HepG2 (cell line): Measurements from ENCODE around the gene CACNA1G. TPM values are rescaled to one million over a fixed set of nuclear protein-coding genes. Genes with fewer than 3 reads are reported as not detected.

ENCODE experiments used
- ATAC-seq: fragments of 200-7000 bp; cut with Tn5 transposase; 3 replicates; pipeline ENCODE4 v1.9.1; 2020; ENCODE audit warnings: mild to moderate bottlenecking, moderate library complexity
- BruUV-seq: library from RNA; stranded (reverse); fragments of 400-500 nt; replicated peaks from 2 replicates; lab custom pipeline; 2021; lab: Mats Ljungman, UMichigan
- CTCF ChIA-PET: fragments of 300-600 bp; formaldehyde crosslinking; extraction: SDS; loops from one replicate; lab custom pipeline; 2021; ENCODE audit warnings: low total read pairs, inconsistent platforms, low intra/inter-chr PET ratio; lab: Yijun Ruan, JAX
- POLR2A ChIA-PET: fragments of 350-600 bp; sonication (Branson Sonifier 250); formaldehyde crosslinking; loops from one replicate; lab custom pipeline; 2020; ENCODE audit warnings: antibody characterized with exemption, inconsistent platforms; lab: Yijun Ruan, JAX
- DNase-seq: peaks from one replicate; pipeline ENCODE4 v3.0.0-alpha.2; 2015; ENCODE audit warnings: low spot score
- FAIRE-seq: peaks from 3 replicates; lab custom pipeline; 2011; peaks lifted over from hg19 to GRCh38; lab: Jason Lieb, UNC
- H2AFZ ChIP-seq: one replicate; pipeline ENCODE4 v1.6.1; 2011; ENCODE audit warnings: low read length, inconsistent platforms
- H3K27ac ChIP-seq: fragments of 300-600 bp; 3 replicates; pipeline ENCODE4 v1.8.0; 2011; ENCODE audit warnings: mixed run types, mild to moderate bottlenecking, mixed read lengths, low read length, inconsistent platforms; ENCODE audit not compliant: insufficient read depth; ENCODE audit errors: extremely low read length
- H3K27me3 ChIP-seq, 2 experiments: fragments of 200-600 bp in 1 of 2; 2 replicates in 1 of 2; 3 replicates in 1 of 2; pipeline versions ENCODE4 v1.6.0 to v1.8.0; 2011; ENCODE audit warnings: low read length in 2 of 2, mild to moderate bottlenecking in 2 of 2, moderate library complexity in 2 of 2, inconsistent platforms in 1 of 2; ENCODE audit not compliant: insufficient read depth in 2 of 2, control insufficient read depth in 1 of 2
- H3K36me3 ChIP-seq, 2 experiments: fragments of 200-600 bp in 1 of 2; replicated peaks in 1 of 2; 2 replicates in 1 of 2; 3 replicates in 1 of 2; pipeline versions ENCODE4 v1.5.1 to v1.8.0; 2011; ENCODE audit warnings: low read length in 2 of 2, inconsistent platforms in 1 of 2; ENCODE audit not compliant: insufficient read depth in 2 of 2, control insufficient read depth in 1 of 2
- H3K4me1 ChIP-seq: 2 replicates; pipeline ENCODE4 v1.5.1; 2012; ENCODE audit warnings: low read length, inconsistent platforms; ENCODE audit not compliant: insufficient read depth
- H3K4me2 ChIP-seq: 2 replicates; pipeline ENCODE4 v1.6.0; 2011; ENCODE audit warnings: low read depth, low read length, inconsistent platforms
- H3K4me3 ChIP-seq, 3 experiments: fragments of 200-600 bp in 1 of 3; sonication (generic), shearing (Covaris generic) in 1 of 3; replicated peaks in 1 of 3; 2 replicates each; pipeline ENCODE4 v1.5.1; 2011 to 2016; ENCODE audit warnings: low read length in 3 of 3, inconsistent platforms in 2 of 3, low read depth in 2 of 3, mild to moderate bottlenecking in 2 of 3, control low read depth in 1 of 3, mixed read lengths in 1 of 3; ENCODE audit not compliant: insufficient read depth in 1 of 3
- H3K79me2 ChIP-seq: one replicate; pipeline ENCODE4 v1.6.1; 2011; ENCODE audit warnings: low read length, inconsistent platforms; ENCODE audit not compliant: insufficient read depth
- H3K9ac ChIP-seq: 2 replicates; pipeline ENCODE4 v1.6.0; 2011; ENCODE audit warnings: mild to moderate bottlenecking, low read depth, low read length, inconsistent platforms; ENCODE audit not compliant: insufficient read depth
- H3K9me3 ChIP-seq: 2 replicates; pipeline ENCODE4 v1.5.1; 2012; ENCODE audit warnings: mild to moderate bottlenecking, low read length
- H4K20me1 ChIP-seq: 2 replicates; pipeline ENCODE4 v1.6.0; 2011; ENCODE audit warnings: inconsistent platforms, mild to moderate bottlenecking, low read length, moderate library complexity; ENCODE audit not compliant: insufficient read depth
- ERF ChIP-seq: IDR thresholded peaks from 2 replicates; pipeline ENCODE4 v1.6.1; 2018; ENCODE audit warnings: missing biosample characterization, missing genetic modification reagents
- TMF1 ChIP-seq: sonication (generic); formaldehyde crosslinking; IDR thresholded peaks from 2 replicates; pipeline ENCODE4 v1.8.1; 2022; ENCODE audit warnings: low read depth, missing genetic modification reagents
- WGBS: methylation state at CpG from one replicate; pipeline ENCODE4 v1.1.6; 2017; ENCODE audit warnings: low lambda C conversion rate; 5-methylcytosine and 5-hydroxymethylcytosine counted together
- in situ Hi-C: cut with HindIII; loops from 2 replicates; pipeline ENCODE4 v1.10.0; 2017; ENCODE audit warnings: low pct_unique_long_range_greater_than_20kb; ENCODE audit not compliant: extremely low pct_ligation_motif_present
- intact Hi-C: fragments of 100-400 bp; cut with micrococcal nuclease; formaldehyde crosslinking; loops from one replicate; pipeline ENCODE4 v1.10.0; 2022; ENCODE audit not compliant: unreplicated experiment
- polyA plus RNA-seq, 8 experiments: library from polyadenylated mRNA; depleted of rRNA in 3 of 8; stranded (reverse) in 7 of 8; unstranded in 1 of 8; fragments of >200 nt; fragmentation: Illumina TruSeq in 4 of 8; extraction: Trizol in 4 of 8; gene quantifications; 2 replicates each; pipeline versions ENCODE4 v1.2.1 to v1.2.3, GENCODE V29; 2011 to 2016; ENCODE audit warnings: low read depth in 4 of 8, missing spikeins in 1 of 8, mixed read lengths in 1 of 8; ENCODE audit not compliant: insufficient read depth in 1 of 8
- total RNA-seq, 5 experiments: library from RNA; depleted of rRNA; stranded (reverse); fragments of >200 nt; fragmentation: Illumina TruSeq; extraction: Trizol; gene quantifications; 2 replicates each; pipeline ENCODE4 v1.2.3, GENCODE V29; 2016; ENCODE audit warnings: low read depth in 1 of 5

CACNA1G gene
- total and polyA plus RNA-seq, 2 of the 13 experiments (the other 11 are each of a cell fraction or from before 2014, with no cell fraction given), result 0.02 TPM; not detected in 1

DNA sequence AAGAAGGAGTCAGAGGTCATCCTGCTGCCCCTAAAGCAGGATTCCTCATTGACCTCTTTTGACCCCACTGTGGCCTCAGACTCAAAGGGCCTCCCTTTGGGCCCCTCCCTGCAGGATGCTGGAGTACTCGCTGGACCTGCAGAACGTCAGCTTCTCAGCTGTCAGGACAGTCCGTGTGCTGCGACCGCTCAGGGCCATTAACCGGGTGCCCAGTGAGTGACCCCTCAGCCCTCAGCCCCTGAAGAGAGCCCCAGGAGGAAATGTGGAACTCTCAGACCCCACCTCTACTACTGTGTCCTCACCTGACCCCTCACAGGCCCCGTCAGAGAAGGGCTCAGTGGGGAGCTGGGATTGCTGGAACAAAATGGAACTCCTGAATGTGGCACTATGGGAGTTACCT is 9.1 kb downstream of the CACNA1G start:
- H3K4me2 ChIP-seq, result no peak overlapping the region
- no peaks in the 10 kb centered on the region for H3K4me1 ChIP-seq

DNA sequence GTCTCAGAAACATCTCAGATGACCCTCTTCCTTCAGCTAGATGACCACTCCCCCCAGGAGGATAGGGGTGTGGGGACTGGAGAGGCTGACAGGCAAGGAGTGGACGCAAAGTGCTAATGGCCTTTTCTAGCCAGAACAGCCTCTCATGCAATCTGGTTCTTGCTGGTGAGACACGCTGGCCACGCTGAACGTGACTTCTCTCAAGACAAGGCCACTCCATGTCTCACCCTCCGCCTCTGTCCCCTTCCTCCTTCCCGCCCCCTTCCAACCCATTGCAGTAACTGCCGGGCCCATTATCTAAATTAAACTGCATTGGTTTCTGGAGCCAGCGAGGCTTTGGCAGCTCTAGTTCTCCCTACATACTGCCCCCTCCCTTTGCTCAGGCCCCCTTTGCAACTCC is 9.5 kb downstream of the CACNA1G start:
- Histone ChIP-seq H3K9me3 (no peaks in the 10 kb centered on the region), H3K9ac (no peak overlapping the region), H2AFZ (no peak overlapping the region), H3K4me2 (no peak overlapping the region), H3K4me1 (no peaks in the 10 kb centered on the region), H3K36me3 (no peaks in the 10 kb centered on the region), H4K20me1 (no peaks in the 10 kb centered on the region), H3K27ac (no peak overlapping the region), H3K27me3 (peaks cover 26 to 92% of the 10 kb centered on the region in 2 experiments), H3K79me2 (no peaks in the 10 kb centered on the region), H3K4me3 (no peak overlapping the region)
- in situ Hi-C loops (no loop called here), intact Hi-C loops (no loop called here)
- no peak for DNase-seq
- ATAC-seq, result no peak
- 33% methylated on average over 8 of the region's 8 CpGs for WGBS
- no peak for FAIRE-seq
- ChIA-PET CTCF (no interaction called here), POLR2A (no interaction called here)
- BruUV-seq, result no TSS peak
- TF ChIP-seq TMF1 (CRISPR knock-in tag), result no peak
- TF ChIP-seq, all 625 proteins: peak for 0

More for the DNA sequence above, 9.1 kb downstream of the CACNA1G start:
- Histone ChIP-seq H3K36me3 (no peaks in the 10 kb centered on the region), H3K27ac (no peak overlapping the region), H2AFZ (no peak overlapping the region), H3K79me2 (no peaks in the 10 kb centered on the region), H4K20me1 (no peaks in the 10 kb centered on the region), H3K4me3 (no peak overlapping the region), H3K9ac (no peak overlapping the region), H3K27me3 (peaks cover 26 to 90% of the 10 kb centered on the region in 2 experiments), H3K9me3 (no peaks in the 10 kb centered on the region)
- ATAC-seq (no peak), FAIRE-seq (no peak), DNase-seq (no peak)
- CTCF ChIA-PET, result no interaction called here
- intact Hi-C loops (no loop called here), in situ Hi-C loops (no loop called here)
- WGBS, result 22% methylated on average over 6 of the region's 7 CpGs
- BruUV-seq, result no TSS peak
- POLR2A ChIA-PET, result no interaction called here
- no peak for TF ChIP-seq ERF (CRISPR knock-in tag)
- TF ChIP-seq, all 625 proteins: peak for 0
